GM18517 (cell line): Measurements from ENCODE around the gene OCIAD1.
"Not testable (repeated sequence)": the region's sequence is repeated elsewhere in the genome, so short reads cannot be mapped to it uniquely, and the experiment has no call there.

ENCODE experiments used
- ATAC-seq: cut with Tn5 transposase; IDR thresholded peaks from one replicate; pipeline ENCODE4 v1.9.1; 2021; ENCODE audit warnings: mild to moderate bottlenecking, moderate library complexity; ENCODE audit not compliant: unreplicated experiment

Gene OCIAD1

DNA sequence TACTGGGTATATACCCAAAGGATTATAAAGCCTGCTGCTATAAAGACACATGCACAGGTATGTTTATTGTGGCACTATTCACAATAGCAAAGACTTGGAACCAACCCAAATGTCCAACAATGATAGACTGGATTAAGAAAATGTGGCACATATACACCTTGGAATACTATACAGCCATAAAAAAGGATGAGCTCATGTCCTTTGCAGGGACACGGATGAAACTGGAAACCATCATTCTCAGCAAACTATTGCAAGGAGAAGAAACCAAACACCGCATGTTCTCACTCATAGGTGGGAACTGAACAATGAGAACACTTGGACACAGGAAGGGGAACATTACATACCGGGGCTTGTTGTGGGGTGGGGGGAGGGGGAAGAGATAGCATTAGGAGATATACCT, 58.9 kb downstream of the OCIAD1 start:
- ATAC-seq: not testable (repeated sequence)

DNA sequence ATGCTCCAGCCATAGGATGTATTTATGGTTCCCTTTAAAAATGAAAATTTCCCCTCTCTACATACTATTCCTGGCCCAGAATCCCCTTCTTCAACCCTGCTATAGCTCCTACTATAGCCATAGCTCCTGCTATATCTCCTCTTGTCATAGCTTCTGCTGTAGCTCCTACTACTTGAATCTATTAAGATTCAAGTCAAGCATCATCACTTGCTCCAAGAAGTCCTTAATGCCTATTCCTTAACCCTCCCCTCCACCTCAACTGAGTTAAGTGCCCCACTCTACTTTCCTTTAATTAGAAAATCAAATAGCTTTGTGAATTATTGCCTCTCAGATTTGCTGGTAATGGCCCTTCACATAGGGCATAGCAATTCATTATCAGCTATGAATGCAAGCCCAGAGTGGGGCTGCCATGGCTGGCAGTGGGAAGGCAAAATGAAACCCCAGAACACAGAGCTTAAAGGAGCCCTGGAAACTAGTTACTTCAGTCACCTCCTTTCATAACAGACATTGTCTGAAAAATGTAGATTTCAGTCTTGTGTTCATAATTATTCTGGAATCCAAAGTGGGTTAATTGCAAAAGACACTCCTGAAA, 60.2 kb downstream of the OCIAD1 start:
- no peak for ATAC-seq

DNA sequence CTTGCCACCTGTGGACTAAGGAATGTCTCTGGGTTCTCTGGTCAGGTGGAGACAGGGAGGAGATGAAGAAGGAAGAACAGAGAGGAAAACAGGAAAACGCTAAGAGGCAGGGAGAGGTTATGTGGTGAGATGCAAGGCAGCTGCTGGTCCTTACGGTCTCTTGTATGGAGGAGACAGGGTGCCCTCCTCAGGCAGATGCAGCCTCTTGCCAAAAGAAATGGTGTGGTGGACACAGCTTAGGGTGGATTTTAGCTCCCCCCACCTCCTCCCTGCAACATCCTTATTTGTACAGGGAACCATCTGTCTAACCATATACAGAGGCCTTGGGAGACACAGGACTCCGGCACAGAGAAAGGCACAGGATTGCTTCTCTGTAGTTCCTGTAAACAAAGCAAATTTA, 66.0 kb downstream of the OCIAD1 start:
- ATAC-seq: no peak

DNA sequence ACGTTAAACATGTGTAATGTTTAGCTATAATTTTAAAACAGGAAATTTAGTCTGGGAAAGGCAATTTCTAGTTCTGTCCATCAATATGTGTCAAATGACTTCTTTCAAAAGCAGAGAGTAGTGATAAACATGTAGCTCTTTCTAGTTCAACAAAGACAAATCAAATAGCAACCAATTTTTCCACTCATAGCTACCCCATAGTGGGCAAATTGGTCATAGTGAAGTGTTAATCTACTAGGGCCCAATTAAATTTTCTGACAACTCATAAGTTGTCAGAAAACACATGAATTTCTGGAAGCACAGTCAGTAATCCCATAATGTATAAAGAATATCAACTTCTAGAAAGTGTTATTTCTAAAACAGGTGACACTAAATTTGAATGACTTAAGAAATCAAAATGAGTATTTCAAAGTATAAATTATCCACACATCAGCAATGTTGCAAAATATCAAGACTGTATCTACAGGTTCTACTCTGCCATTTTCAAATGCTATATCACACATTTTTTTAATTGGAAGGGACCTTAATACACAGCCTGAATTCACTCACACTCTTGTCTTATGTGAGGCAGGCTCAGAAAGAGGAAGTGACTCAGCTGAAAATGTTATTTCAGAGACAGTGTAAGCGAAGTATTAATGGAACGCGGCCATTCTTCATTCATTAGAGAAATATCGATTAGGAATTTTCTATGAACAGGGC, 68.0 kb downstream of the OCIAD1 start:
- ATAC-seq: peak; percentile 76

DNA sequence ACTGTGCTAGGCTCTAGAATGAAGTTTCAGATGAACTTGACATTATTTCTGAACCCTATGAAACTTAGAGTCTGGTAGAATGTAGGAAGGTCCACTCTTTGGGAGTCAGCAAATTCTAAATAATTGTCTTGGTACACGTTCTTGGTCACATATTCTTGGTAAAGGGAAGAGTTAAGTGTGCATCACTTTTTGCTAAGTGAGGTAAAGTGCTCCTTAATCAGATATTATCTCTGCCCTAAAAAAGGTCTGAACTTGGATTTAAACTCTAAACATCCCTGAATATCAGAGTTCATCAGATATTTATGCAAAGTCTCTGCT, 68.5 kb downstream of the OCIAD1 start:
- peak; percentile 9 for ATAC-seq

DNA sequence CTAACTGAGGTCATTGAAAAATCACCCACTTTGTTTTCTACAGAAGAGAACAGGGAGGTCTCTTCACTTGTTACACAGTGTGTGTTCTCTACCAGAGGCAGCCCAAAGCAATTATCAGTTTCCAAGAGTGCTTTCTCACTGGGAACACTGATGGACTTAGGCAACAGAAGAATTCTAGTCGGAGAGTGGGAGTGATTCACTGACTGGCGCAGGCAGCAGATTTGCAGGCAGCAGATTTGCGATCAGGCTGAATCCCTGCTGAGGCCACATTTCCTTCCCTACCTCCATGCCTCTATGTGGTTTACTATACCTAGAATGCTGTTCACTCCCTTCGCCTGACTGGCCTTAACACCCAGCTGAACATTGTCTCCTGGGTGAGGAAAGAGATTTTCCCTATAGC, 69.1 kb downstream of the OCIAD1 start:
- ATAC-seq: no peak

DNA sequence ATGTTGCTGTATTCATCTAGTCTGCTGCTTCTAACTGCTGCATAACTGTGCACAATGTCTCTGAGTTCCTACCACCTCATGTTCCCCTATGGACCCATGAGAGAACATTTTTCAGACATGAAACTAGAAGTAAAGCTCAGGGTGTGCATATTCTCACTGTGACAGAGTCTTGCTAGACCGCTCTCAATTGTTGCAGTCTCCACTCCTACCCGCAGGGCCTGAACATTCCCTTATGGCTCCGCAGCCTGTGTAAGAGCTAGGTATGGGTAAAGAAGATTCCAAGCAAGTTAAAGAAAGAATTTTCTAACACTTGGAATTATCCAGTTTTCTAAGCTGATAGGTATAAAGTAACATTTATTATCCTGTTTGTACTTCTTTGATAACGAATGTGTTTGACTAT, 70.3 kb downstream of the OCIAD1 start:
- no peak for ATAC-seq

DNA sequence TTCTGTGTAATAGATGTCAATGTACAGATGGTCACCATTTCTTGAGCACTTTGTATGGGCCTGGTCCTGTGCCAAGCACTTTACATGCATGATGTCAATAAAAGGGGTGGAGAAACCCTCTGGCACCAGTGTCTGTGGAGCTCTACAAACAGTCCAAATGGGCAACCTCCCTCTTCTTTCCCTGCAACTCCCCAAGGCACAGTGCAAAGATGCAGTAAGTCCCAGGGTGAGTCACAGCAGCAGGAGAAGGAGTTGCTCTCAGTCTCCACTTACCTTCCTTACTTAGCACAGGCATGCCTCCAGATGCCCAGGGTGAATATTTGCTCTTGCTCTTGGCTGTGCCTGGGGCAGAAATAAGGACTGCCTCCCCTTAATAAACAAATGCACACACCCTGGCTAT, 71.4 kb downstream of the OCIAD1 start:
- ATAC-seq: no peak

DNA sequence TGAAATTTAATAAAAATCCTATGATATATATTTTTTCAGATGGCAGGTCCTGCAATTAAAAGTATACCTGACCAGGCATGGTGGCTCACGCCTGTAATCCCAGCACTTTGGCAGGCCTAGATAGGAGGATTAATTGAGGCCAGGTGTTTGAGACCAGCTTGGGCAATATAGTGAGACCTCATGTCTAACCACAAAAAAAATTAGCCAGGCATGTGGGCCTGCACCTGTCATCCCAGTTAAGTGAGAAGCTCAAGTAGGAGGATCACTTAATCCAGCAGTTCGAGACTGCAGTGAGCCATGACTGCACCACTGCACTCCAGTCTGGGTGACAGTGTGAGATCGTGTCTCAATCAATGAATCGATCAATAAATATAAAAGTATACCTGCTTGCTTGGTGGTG, 73.2 kb downstream of the OCIAD1 start:
- no peak for ATAC-seq

DNA sequence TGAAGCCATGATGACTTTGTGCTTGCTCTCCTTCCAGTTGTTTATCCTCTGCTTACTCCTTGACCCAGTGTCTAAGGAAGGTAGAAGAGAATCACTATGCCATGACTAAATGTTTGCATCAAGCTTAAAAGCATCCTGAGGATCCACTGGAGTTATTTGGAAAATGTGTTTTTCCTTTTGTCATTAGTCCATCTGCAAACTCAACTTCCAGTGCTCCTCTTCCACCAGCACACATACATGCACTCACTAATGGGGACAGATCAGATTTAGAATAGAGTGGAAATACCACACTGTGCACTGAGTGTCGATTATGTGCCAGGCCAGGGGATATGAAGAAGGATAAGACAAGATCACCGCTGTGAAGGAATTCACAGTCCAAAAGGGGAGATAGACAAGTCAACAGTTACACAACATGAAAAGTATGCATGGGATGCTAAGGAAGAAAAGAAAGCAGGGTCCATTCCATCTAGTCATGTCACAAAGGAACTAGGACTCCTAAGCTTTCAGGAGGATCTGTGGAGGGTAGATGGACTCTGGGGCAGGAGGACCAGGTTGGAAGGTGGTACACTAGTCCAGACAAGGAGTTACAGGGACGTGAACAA, 73.8 kb downstream of the OCIAD1 start:
- ATAC-seq: no peak

DNA sequence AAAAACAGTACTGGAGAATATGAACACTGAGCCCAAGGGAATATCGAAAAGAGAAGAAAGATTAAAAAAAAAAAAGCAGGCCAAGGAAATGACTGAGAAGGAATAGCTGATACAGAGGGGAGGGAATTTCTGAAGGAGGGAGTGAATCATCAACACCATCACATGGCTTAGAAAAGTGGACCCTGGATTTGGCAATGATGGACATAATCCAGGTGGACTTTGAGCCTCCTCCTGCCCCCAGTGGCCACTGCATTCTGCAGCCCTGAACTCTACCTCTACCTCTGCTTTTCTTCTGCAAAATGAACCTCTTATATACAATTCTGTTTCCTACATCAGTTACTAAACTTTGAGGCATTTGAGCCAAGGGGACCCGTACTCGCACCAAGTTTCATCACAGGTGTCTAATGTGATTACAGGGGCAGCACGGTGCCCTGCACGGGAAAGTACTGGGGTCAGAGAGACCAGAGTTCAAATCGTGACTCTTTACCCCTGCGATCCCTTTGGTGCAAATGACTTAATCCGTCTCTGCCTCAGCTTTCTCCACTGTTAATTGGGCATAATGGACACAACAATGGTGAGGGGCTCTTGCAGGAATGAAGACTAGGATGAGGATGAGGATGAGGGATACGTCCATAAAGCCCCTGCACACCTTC, 74.6 kb downstream of the OCIAD1 start:
- no peak for ATAC-seq

DNA sequence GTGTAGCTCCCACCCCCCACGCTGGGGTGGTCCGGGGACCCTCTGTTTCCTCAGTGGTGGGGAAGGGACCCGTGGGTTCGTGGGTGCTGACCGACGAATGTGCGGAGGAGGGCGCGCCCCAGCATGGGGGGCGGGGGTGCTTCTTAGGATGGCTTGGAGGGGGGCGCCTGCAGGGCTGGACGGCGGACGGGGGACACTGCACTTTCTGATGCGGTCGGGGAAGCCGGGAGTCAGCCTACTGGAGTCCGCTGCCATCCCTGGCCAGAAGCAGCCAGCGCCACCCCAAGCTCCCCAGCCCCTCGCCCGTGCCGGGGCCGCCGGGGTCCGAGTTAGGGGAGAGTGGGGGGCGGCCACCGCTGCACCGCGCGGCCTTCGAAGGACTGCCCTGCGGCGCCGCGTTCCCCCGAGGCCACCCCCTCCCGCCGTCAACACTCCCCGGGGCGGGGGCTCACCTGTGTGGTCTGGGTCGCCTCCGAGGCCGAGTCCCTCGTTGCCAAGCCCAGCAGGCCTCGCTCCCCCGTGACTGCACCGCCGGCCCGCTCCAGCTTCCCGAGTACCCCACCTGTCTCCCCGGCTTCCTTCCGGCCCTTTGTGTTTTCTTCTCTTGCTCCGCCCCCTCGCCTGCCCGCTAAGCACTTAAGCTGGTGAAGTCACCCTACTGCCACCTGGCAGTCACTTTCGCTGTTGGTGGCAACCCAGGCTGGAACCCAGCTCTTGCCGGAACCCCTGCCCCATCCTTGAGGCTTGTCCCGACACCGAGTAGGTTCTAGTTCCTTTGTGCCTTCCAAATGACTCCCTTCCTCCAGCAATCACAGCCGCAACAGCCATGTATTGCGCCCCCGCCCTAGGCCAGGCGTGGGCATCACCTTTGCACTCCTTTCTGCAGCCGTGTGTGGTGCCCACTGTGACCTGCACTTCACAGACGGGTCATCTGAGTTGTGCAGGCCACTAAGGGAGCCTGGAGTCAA, 75.6 kb downstream of the OCIAD1 start, which contains the start of gene OCIAD2:
OCIAD2 (minus strand) TSS at position 569 of the 968 bp plus-strand sequence. CDS start 2,225 bp downstream, outside the sequence.
- ATAC-seq: peak; percentile 97

DNA sequence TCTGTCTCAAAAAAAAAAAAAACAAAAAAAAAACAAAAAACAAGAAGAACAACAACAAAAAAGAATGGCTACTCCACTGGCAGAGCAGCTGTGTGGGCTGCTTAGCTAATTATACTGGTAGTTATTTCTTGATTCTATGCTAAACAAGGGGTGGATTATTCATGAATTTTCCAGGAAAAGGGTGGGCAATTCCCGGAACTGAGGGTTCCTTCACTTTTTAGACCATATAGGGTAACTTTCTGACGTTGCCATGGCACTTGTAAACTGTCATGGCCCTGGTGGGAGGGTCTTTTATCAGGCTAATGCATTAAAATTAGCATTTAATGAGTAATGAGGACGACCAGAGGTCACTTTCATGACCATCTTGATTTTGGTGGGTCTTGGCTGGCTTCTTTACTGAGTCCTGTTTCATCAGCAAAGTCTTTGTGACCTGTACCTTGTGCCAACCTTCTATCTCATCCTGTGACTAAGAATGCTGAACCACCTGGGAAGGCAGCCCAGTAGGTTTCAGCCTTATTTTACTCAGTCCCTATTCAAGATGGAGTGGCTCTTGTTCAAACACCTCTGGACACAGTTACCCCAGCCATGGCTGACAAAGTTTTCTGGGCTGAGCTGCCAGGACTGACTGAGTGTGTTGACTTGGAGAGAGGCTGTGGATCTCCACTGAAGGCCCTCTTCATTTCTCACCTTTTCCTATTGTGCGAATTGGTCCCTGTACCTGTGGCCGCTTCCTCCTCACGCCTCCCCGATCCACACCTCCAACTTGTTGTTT, 77.0 kb downstream of the OCIAD1 start:
- ATAC-seq: no peak

DNA sequence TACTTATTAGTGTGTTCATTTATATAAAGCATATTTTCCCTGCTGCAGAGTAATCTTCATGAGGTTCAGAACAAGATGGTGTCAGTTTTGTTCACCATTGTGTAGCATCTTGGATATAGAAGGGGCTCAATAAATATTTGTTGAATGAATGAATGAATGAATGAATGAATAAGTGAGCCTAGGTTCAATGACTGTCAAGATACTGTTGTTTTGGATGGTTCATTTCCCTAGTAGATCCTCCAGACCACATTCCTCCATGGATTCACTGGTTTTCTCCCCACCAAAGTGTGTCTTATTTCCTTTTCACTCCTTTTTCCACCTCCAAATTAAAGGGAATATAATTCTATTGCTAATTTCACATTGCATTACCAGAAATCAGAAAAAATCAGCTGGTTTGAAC, 77.8 kb downstream of the OCIAD1 start:
- no peak for ATAC-seq

DNA sequence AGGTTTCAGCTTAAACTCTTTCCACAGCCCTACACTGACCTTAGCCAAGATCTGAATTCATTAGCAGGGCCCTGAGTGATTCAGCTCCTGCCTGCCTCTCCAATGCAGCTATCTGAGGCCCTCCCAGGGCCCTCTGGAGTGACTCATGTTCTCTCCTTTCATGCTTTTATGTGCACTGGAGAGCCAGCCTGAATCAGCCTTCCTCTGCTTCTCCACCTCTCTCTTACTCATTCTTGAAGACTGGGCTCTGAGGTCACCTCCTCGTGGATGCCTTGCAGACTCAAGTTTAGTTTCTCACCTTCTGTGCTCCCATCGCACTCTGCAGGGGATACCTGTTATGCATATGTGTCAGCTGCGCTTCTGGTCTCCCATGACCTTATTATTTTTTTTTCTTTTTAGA, 78.8 kb downstream of the OCIAD1 start:
- no peak for ATAC-seq

DNA sequence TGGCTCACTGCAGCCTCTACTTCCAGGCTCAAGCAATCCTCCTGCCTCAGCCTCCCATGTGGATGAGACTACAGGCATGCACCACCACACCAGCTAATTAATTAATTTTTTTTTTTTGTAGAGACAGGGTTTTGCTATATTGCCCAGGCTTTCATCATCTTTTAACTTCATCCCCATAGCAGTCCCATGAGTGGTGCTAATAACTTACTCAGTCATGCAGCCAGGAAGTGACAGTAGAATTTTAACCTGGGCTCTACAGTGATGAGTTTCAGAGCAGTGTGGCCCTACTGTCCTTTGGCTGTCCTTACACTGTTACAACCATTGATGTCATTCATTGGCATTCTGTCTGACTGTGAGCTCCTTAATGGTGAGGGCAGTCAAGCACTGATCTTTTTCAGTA, 79.6 kb downstream of the OCIAD1 start:
- ATAC-seq: no peak
